Fibroblast of peridontal ligament (primary cell): ENCODE results near the gene PUS3.
"Not testable (repeated sequence)": the region's sequence is repeated elsewhere in the genome, so short reads cannot be mapped to it uniquely, and the experiment has no call there.

Experiments
- DNase-seq: peaks from one replicate; pipeline ENCODE4 v3.0.0-alpha.2; 2010; ENCODE audit errors: extremely low read depth

PUS3 gene

GRCh38 chr11:125871391-125872137, 31.4 kb downstream of the PUS3 start:
- peak; percentile 15 for DNase-seq

GRCh38 chr11:125869521-125869920, 33.5 kb downstream of the PUS3 start:
- no peak for DNase-seq

- not testable (repeated sequence) for DNase-seq
These were observed 37.7 kb downstream of the PUS3 start for GRCh38 chr11:125865354-125865753.

GRCh38 chr11:125862786-125863185, 40.2 kb downstream of the PUS3 start:
- DNase-seq, result not testable (repeated sequence)

GRCh38 chr11:125857670-125858069, 45.3 kb downstream of the PUS3 start:
- DNase-seq, result not testable (repeated sequence)

- no peak for DNase-seq
These were observed 56.8 kb downstream of the PUS3 start for GRCh38 chr11:125846188-125846587.
